HepG2 (cell line): Measurements from ENCODE around the gene SCAPER. TPM values are rescaled to one million over a fixed set of nuclear protein-coding genes. Genes with fewer than 3 reads are reported as not detected.

Experiments used
- KAT2B ChIP-seq: fragments of 150-350 bp; IDR thresholded peaks from 2 replicates; pipeline ENCODE4 v1.6.1; 2014; ENCODE audit warnings: low read depth, low read length, borderline replicate concordance
- PHF21A ChIP-seq: sonication (generic); formaldehyde crosslinking; IDR thresholded peaks from 2 replicates; pipeline ENCODE4 v1.5.0; 2020; ENCODE audit warnings: mild to moderate bottlenecking, missing genetic modification reagents
- RBM39 ChIP-seq: fragments of 200-400 bp; formaldehyde crosslinking; IDR thresholded peaks from one replicate; pipeline ENCODE4 v1.6.1; 2018; ENCODE audit warnings: antibody characterized with exemption, mild to moderate bottlenecking, low read depth, low read length; ENCODE audit not compliant: poor library complexity, severe bottlenecking
- SCMH1 ChIP-seq: sonication (generic); formaldehyde crosslinking; IDR thresholded peaks from 2 replicates; pipeline ENCODE4 v1.9.0; 2021; ENCODE audit warnings: missing genetic modification reagents, mild to moderate bottlenecking, borderline replicate concordance
- ZNF225 ChIP-seq: sonication (generic); formaldehyde crosslinking; IDR thresholded peaks from 2 replicates; pipeline ENCODE4 v1.4.0; 2020; ENCODE audit warnings: mild to moderate bottlenecking, missing genetic modification reagents
- ZNF234 ChIP-seq: sonication (generic); formaldehyde crosslinking; conservative IDR thresholded peaks from 2 replicates; pipeline ENCODE4 v1.5.1; 2020; ENCODE audit warnings: mild to moderate bottlenecking, missing genetic modification reagents
- ZNF496 ChIP-seq: sonication (generic); formaldehyde crosslinking; IDR thresholded peaks from 2 replicates; pipeline ENCODE4 v1.8.1; 2023; ENCODE audit warnings: mild to moderate bottlenecking, moderate library complexity, missing genetic modification reagents; ENCODE audit not compliant: insufficient replicate concordance
- ZNF558 ChIP-seq: sonication (generic); formaldehyde crosslinking; IDR thresholded peaks from 2 replicates; pipeline ENCODE4 v1.9.0; 2022; ENCODE audit warnings: mild to moderate bottlenecking, missing genetic modification reagents, borderline replicate concordance
- polyA plus RNA-seq, 8 experiments: library from polyadenylated mRNA; depleted of rRNA in 3 of 8; stranded (reverse) in 7 of 8; unstranded in 1 of 8; fragments of >200 nt; fragmentation: Illumina TruSeq in 4 of 8; extraction: Trizol in 4 of 8; gene quantifications; 2 replicates each; pipeline versions ENCODE4 v1.2.1 to v1.2.3, GENCODE V29; 2011 to 2016; ENCODE audit warnings: low read depth in 4 of 8, missing spikeins in 1 of 8, mixed read lengths in 1 of 8; ENCODE audit not compliant: insufficient read depth in 1 of 8
- total RNA-seq, 5 experiments: library from RNA; depleted of rRNA; stranded (reverse); fragments of >200 nt; fragmentation: Illumina TruSeq; extraction: Trizol; gene quantifications; 2 replicates each; pipeline ENCODE4 v1.2.3, GENCODE V29; 2016; ENCODE audit warnings: low read depth in 1 of 5
- TF ChIP-seq, protein P1 (sequence below): sonication (generic); formaldehyde crosslinking; IDR thresholded peaks from 2 replicates; pipeline ENCODE4 v1.4.0; 2020; ENCODE audit warnings: missing genetic modification reagents, mild to moderate bottlenecking, borderline replicate concordance
- TF ChIP-seq, protein P2 (sequence below): sonication (generic); formaldehyde crosslinking; IDR thresholded peaks from 2 replicates; pipeline ENCODE4 v1.4.0; 2020; ENCODE audit warnings: mild to moderate bottlenecking, missing genetic modification reagents
- TF ChIP-seq, protein P3 (sequence below): sonication (generic); formaldehyde crosslinking; IDR thresholded peaks from 2 replicates; pipeline ENCODE4 v1.8.1; 2023; ENCODE audit warnings: mild to moderate bottlenecking, missing genetic modification reagents
- TF ChIP-seq, protein P4 (sequence below): fragments of 450-650 bp; IDR thresholded peaks from 2 replicates; pipeline ENCODE4 v1.6.1; 2017; ENCODE audit warnings: mild to moderate bottlenecking
- TF ChIP-seq, protein P5 (sequence below): IDR thresholded peaks from 2 replicates; pipeline ENCODE4 v1.6.1; 2016; ENCODE audit warnings: low read depth

The SCAPER gene
- total and polyA plus RNA-seq, 2 of the 13 experiments (the other 11 are each of a cell fraction or from before 2014, with no cell fraction given), result 4.3 to 10.5 TPM

DNA sequence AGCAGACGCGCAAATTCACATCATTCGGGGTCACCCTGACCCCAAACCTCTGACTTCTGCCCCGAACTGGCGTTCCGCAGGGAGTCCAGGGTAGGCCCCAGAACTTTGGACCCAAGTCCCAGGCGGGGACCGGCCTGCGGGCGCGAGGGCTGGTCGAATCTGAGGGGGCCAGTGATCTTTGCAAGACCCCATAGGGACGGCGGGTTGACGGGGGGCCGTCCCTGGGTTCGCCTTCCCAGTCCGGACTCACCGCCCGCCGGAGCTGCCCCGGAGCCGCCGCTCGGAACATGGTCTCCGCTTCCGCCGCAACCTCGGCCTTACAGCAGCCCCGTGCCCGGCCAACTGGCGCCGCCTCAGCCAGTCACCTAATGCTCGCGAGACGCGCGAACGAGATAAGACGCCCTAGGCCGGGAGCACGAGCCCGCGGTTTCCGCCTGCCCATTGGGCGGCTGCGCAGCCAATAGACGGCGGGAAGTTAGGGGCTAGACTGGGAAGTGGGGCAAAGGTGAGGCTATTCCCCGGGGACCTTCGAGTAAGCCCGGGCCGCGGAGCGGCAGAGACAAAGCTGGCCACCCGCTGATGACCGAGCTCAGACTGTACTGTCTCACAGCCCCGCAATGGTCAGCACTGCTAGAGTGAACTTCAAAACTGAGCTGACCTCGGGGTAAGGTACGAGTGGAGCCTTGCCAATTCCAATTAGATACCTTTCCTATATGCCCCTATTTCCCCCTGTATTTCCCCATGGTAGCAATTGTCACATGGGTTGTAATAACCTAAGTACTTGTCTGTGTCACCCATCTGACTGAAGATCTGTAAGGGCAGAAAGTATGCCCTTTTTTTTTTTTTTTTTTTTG is 593.8 kb downstream of the SCAPER start, which contains the start of gene ETFA (continued):
- TF ChIP-seq, protein P1, sequence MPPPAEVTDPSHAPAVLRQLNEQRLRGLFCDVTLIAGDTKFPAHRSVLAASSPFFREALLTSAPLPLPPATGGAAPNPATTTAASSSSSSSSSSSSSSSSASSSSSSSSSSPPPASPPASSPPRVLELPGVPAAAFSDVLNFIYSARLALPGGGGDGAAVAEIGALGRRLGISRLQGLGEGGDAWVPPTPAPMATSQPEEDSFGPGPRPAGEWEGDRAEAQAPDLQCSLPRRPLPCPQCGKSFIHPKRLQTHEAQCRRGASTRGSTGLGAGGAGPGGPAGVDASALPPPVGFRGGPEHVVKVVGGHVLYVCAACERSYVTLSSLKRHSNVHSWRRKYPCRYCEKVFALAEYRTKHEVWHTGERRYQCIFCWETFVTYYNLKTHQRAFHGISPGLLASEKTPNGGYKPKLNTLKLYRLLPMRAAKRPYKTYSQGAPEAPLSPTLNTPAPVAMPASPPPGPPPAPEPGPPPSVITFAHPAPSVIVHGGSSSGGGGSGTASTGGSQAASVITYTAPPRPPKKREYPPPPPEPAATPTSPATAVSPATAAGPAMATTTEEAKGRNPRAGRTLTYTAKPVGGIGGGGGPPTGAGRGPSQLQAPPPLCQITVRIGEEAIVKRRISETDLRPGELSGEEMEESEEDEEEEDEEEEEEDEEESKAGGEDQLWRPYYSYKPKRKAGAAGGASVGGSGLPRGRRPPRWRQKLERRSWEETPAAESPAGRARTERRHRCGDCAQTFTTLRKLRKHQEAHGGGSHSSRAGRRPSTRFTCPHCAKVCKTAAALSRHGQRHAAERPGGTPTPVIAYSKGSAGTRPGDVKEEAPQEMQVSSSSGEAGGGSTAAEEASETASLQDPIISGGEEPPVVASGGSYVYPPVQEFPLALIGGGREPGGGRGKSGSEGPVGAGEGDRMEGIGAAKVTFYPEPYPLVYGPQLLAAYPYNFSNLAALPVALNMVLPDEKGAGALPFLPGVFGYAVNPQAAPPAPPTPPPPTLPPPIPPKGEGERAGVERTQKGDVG (CRISPR knock-in tag), result peak; percentile 63; the same call in 1 of the 2 replicates
- TF ChIP-seq, protein P2, sequence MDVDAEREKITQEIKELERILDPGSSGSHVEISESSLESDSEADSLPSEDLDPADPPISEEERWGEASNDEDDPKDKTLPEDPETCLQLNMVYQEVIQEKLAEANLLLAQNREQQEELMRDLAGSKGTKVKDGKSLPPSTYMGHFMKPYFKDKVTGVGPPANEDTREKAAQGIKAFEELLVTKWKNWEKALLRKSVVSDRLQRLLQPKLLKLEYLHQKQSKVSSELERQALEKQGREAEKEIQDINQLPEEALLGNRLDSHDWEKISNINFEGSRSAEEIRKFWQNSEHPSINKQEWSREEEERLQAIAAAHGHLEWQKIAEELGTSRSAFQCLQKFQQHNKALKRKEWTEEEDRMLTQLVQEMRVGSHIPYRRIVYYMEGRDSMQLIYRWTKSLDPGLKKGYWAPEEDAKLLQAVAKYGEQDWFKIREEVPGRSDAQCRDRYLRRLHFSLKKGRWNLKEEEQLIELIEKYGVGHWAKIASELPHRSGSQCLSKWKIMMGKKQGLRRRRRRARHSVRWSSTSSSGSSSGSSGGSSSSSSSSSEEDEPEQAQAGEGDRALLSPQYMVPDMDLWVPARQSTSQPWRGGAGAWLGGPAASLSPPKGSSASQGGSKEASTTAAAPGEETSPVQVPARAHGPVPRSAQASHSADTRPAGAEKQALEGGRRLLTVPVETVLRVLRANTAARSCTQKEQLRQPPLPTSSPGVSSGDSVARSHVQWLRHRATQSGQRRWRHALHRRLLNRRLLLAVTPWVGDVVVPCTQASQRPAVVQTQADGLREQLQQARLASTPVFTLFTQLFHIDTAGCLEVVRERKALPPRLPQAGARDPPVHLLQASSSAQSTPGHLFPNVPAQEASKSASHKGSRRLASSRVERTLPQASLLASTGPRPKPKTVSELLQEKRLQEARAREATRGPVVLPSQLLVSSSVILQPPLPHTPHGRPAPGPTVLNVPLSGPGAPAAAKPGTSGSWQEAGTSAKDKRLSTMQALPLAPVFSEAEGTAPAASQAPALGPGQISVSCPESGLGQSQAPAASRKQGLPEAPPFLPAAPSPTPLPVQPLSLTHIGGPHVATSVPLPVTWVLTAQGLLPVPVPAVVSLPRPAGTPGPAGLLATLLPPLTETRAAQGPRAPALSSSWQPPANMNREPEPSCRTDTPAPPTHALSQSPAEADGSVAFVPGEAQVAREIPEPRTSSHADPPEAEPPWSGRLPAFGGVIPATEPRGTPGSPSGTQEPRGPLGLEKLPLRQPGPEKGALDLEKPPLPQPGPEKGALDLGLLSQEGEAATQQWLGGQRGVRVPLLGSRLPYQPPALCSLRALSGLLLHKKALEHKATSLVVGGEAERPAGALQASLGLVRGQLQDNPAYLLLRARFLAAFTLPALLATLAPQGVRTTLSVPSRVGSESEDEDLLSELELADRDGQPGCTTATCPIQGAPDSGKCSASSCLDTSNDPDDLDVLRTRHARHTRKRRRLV (CRISPR knock-in tag), result peak; percentile 82; the same call in 1 of the 2 replicates
- TF ChIP-seq, protein P3, sequence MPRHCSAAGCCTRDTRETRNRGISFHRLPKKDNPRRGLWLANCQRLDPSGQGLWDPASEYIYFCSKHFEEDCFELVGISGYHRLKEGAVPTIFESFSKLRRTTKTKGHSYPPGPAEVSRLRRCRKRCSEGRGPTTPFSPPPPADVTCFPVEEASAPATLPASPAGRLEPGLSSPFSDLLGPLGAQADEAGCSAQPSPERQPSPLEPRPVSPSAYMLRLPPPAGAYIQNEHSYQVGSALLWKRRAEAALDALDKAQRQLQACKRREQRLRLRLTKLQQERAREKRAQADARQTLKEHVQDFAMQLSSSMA (CRISPR knock-in tag), result no peak
- peak; percentile 96 for TF ChIP-seq PHF21A
- no peak for TF ChIP-seq KAT2B
- TF ChIP-seq, protein P4, sequence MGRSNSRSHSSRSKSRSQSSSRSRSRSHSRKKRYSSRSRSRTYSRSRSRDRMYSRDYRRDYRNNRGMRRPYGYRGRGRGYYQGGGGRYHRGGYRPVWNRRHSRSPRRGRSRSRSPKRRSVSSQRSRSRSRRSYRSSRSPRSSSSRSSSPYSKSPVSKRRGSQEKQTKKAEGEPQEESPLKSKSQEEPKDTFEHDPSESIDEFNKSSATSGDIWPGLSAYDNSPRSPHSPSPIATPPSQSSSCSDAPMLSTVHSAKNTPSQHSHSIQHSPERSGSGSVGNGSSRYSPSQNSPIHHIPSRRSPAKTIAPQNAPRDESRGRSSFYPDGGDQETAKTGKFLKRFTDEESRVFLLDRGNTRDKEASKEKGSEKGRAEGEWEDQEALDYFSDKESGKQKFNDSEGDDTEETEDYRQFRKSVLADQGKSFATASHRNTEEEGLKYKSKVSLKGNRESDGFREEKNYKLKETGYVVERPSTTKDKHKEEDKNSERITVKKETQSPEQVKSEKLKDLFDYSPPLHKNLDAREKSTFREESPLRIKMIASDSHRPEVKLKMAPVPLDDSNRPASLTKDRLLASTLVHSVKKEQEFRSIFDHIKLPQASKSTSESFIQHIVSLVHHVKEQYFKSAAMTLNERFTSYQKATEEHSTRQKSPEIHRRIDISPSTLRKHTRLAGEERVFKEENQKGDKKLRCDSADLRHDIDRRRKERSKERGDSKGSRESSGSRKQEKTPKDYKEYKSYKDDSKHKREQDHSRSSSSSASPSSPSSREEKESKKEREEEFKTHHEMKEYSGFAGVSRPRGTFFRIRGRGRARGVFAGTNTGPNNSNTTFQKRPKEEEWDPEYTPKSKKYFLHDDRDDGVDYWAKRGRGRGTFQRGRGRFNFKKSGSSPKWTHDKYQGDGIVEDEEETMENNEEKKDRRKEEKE, result no peak
- TF ChIP-seq, protein P5, sequence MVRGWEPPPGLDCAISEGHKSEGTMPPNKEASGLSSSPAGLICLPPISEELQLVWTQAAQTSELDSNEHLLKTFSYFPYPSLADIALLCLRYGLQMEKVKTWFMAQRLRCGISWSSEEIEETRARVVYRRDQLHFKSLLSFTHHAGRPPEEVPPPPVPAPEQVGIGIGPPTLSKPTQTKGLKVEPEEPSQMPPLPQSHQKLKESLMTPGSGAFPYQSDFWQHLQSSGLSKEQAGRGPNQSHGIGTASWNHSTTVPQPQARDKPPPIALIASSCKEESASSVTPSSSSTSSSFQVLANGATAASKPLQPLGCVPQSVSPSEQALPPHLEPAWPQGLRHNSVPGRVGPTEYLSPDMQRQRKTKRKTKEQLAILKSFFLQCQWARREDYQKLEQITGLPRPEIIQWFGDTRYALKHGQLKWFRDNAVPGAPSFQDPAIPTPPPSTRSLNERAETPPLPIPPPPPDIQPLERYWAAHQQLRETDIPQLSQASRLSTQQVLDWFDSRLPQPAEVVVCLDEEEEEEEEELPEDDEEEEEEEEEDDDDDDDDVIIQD (CRISPR knock-in tag), result peak; percentile 90; the same call in 1 of the 2 replicates
- no peak for TF ChIP-seq ZNF496 (CRISPR knock-in tag)
- TF ChIP-seq SCMH1 (CRISPR knock-in tag), result no peak
- no peak; the same call in none of the 2 replicates for TF ChIP-seq ZNF225 (CRISPR knock-in tag)
- peak; percentile 37; the same call in 1 of the 2 replicates for TF ChIP-seq ZNF558 (CRISPR knock-in tag)
- TF ChIP-seq ZNF234, result no peak; the same call in 1 of the 2 replicates
- peak; percentile 80 for TF ChIP-seq RBM39
